HepG2 (cell line): ENCODE data around the gene CGB5. TPM values are rescaled to one million over a fixed set of nuclear protein-coding genes. Genes with fewer than 3 reads are reported as not detected.

Experiments
- CREB1 ChIP-seq, 2 experiments: fragments of 450-650 bp in 1 of 2; IDR thresholded peaks; 2 replicates each; pipeline ENCODE4 v1.6.1; 2016 to 2017; ENCODE audit warnings: control low read depth in 1 of 2, mild to moderate bottlenecking in 1 of 2, missing compliant biosample characterization in 1 of 2, missing genetic modification characterization in 1 of 2
- EZH2 ChIP-seq: conservative IDR thresholded peaks from 2 replicates; pipeline ENCODE4 v1.6.1; 2012; ENCODE audit warnings: mild to moderate bottlenecking, low read depth, low read length, moderate library complexity
- HNRNPLL ChIP-seq: fragments of 200-400 bp; formaldehyde crosslinking; IDR thresholded peaks from 2 replicates; pipeline ENCODE4 v1.6.1; 2017; ENCODE audit warnings: mild to moderate bottlenecking, low read depth, low read length; ENCODE audit not compliant: poor library complexity, severe bottlenecking
- KDM4B ChIP-seq: sonication (generic); formaldehyde crosslinking; IDR thresholded peaks from 2 replicates; pipeline ENCODE4 v1.4.0; 2020; ENCODE audit warnings: missing genetic modification reagents
- SMYD3 ChIP-seq: sonication (generic); formaldehyde crosslinking; IDR thresholded peaks from 2 replicates; pipeline ENCODE4 v1.8.1; 2023; ENCODE audit warnings: mild to moderate bottlenecking, missing genetic modification reagents
- SUZ12 ChIP-seq: fragments of 150-350 bp; IDR thresholded peaks from 2 replicates; pipeline ENCODE4 v1.6.1; 2014; ENCODE audit warnings: low read depth, low read length
- TBX2 ChIP-seq: sonication (generic); formaldehyde crosslinking; IDR thresholded peaks from 2 replicates; pipeline ENCODE4 v1.5.0; 2020; ENCODE audit warnings: missing genetic modification reagents, mild to moderate bottlenecking, borderline replicate concordance
- TEAD2 ChIP-seq: sonication (generic); formaldehyde crosslinking; IDR thresholded peaks from 2 replicates; pipeline ENCODE4 v1.9.0; 2021; ENCODE audit warnings: missing genetic modification reagents
- THYN1 ChIP-seq: sonication (generic); formaldehyde crosslinking; IDR thresholded peaks from 2 replicates; pipeline ENCODE4 v1.8.1; 2023; ENCODE audit warnings: low read depth, mild to moderate bottlenecking, moderate library complexity, missing genetic modification reagents, borderline replicate concordance
- ZNF30 ChIP-seq: sonication (generic); formaldehyde crosslinking; IDR thresholded peaks from 2 replicates; pipeline ENCODE4 v1.5.0; 2020; ENCODE audit warnings: mild to moderate bottlenecking, missing genetic modification reagents
- ZNF713 ChIP-seq: sonication (generic); formaldehyde crosslinking; IDR thresholded peaks from 2 replicates; pipeline ENCODE4 v1.4.0; 2020; ENCODE audit warnings: mild to moderate bottlenecking, missing genetic modification reagents
- ZNF75D ChIP-seq: sonication (generic); formaldehyde crosslinking; IDR thresholded peaks from 2 replicates; pipeline ENCODE4 v1.8.1; 2023; ENCODE audit warnings: missing genetic modification reagents, mild to moderate bottlenecking, borderline replicate concordance
- polyA plus RNA-seq, 8 experiments: library from polyadenylated mRNA; depleted of rRNA in 3 of 8; stranded (reverse) in 7 of 8; unstranded in 1 of 8; fragments of >200 nt; fragmentation: Illumina TruSeq in 4 of 8; extraction: Trizol in 4 of 8; gene quantifications; 2 replicates each; pipeline versions ENCODE4 v1.2.1 to v1.2.3, GENCODE V29; 2011 to 2016; ENCODE audit warnings: low read depth in 4 of 8, missing spikeins in 1 of 8, mixed read lengths in 1 of 8; ENCODE audit not compliant: insufficient read depth in 1 of 8
- total RNA-seq, 5 experiments: library from RNA; depleted of rRNA; stranded (reverse); fragments of >200 nt; fragmentation: Illumina TruSeq; extraction: Trizol; gene quantifications; 2 replicates each; pipeline ENCODE4 v1.2.3, GENCODE V29; 2016; ENCODE audit warnings: low read depth in 1 of 5
- TF ChIP-seq, protein P1 (sequence below): sonication (generic); formaldehyde crosslinking; IDR thresholded peaks from 2 replicates; pipeline ENCODE4 v1.5.1; 2020; ENCODE audit warnings: mild to moderate bottlenecking, missing genetic modification reagents, moderate library complexity
- TF ChIP-seq, protein P2 (sequence below): sonication (generic); formaldehyde crosslinking; IDR thresholded peaks from 2 replicates; pipeline ENCODE4 v1.8.0; 2022; ENCODE audit warnings: mild to moderate bottlenecking, missing genetic modification reagents, borderline replicate concordance
- TF ChIP-seq, protein P3 (sequence below): IDR thresholded peaks from 2 replicates; pipeline ENCODE4 v1.6.1; 2016; ENCODE audit warnings: missing genetic modification reagents, missing compliant biosample characterization
- TF ChIP-seq, protein P4 (sequence below): sonication (generic); formaldehyde crosslinking; IDR thresholded peaks from 2 replicates; pipeline ENCODE4 v1.8.1; 2023; ENCODE audit warnings: mild to moderate bottlenecking, inconsistent platforms, moderate library complexity, missing genetic modification reagents, borderline replicate concordance
- TF ChIP-seq, protein P5 (sequence below): sonication (generic); formaldehyde crosslinking; IDR thresholded peaks from 2 replicates; pipeline ENCODE4 v1.4.0; 2020; ENCODE audit warnings: missing genetic modification reagents, borderline replicate concordance
- TF ChIP-seq, protein P6 (sequence below): sonication (generic); formaldehyde crosslinking; IDR thresholded peaks from 2 replicates; pipeline ENCODE4 v1.8.0; 2022; ENCODE audit warnings: missing genetic modification reagents, mild to moderate bottlenecking, inconsistent platforms, borderline replicate concordance

The CGB5 gene
- total and polyA plus RNA-seq, 2 of the 13 experiments (the other 11 are each of a cell fraction or from before 2014, with no cell fraction given): not detected

DNA sequence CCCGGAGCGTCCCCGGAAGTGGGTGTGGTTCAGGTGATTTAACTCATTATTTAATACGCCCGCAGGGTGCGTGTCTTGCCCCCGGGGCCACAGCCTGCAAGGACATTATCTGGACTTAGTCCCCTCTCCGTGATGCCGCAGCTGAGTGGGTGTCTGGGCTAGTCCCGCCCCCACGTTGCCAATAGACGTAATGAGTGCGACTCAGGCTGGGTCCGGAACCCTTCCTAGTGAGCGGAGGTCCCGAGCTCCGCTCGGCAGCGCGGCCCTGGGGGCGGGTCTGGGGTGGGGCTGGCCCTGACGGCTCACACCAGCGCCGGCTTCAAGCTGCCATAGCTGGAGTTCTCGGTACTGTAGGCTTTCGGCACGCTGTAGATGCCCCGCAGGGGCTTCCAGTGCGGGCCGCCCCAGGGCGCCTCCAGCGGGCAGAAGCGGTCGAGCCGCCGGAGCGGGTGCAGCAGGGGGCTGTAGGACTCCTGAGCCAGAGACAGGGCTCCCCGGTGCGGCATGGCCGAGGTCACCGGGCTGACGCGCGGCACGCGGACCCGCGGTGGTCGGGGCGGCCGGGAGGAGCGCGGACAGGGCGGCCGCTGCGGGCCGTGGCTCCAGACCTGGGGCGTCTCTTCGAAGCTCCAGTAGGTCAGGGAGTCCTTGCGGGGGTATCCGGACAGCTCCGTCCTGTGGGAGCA lies 25.8 kb upstream of the CGB5 start (continued):
- TF ChIP-seq, protein P1, sequence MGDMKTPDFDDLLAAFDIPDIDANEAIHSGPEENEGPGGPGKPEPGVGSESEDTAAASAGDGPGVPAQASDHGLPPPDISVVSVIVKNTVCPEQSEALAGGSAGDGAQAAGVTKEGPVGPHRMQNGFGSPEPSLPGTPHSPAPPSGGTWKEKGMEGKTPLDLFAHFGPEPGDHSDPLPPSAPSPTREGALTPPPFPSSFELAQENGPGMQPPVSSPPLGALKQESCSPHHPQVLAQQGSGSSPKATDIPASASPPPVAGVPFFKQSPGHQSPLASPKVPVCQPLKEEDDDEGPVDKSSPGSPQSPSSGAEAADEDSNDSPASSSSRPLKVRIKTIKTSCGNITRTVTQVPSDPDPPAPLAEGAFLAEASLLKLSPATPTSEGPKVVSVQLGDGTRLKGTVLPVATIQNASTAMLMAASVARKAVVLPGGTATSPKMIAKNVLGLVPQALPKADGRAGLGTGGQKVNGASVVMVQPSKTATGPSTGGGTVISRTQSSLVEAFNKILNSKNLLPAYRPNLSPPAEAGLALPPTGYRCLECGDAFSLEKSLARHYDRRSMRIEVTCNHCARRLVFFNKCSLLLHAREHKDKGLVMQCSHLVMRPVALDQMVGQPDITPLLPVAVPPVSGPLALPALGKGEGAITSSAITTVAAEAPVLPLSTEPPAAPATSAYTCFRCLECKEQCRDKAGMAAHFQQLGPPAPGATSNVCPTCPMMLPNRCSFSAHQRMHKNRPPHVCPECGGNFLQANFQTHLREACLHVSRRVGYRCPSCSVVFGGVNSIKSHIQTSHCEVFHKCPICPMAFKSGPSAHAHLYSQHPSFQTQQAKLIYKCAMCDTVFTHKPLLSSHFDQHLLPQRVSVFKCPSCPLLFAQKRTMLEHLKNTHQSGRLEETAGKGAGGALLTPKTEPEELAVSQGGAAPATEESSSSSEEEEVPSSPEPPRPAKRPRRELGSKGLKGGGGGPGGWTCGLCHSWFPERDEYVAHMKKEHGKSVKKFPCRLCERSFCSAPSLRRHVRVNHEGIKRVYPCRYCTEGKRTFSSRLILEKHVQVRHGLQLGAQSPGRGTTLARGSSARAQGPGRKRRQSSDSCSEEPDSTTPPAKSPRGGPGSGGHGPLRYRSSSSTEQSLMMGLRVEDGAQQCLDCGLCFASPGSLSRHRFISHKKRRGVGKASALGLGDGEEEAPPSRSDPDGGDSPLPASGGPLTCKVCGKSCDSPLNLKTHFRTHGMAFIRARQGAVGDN (CRISPR knock-in tag): peak; percentile 75
- TF ChIP-seq TEAD2: no peak
- no peak for TF ChIP-seq KDM4B
- TF ChIP-seq CREB1 (IDR thresholded peaks at IDR 0.05): no peak
- TF ChIP-seq CREB1 (CRISPR knock-in tag; IDR thresholded peaks at IDR 0.05): no peak
- no peak for TF ChIP-seq EZH2
- TF ChIP-seq, protein P2, sequence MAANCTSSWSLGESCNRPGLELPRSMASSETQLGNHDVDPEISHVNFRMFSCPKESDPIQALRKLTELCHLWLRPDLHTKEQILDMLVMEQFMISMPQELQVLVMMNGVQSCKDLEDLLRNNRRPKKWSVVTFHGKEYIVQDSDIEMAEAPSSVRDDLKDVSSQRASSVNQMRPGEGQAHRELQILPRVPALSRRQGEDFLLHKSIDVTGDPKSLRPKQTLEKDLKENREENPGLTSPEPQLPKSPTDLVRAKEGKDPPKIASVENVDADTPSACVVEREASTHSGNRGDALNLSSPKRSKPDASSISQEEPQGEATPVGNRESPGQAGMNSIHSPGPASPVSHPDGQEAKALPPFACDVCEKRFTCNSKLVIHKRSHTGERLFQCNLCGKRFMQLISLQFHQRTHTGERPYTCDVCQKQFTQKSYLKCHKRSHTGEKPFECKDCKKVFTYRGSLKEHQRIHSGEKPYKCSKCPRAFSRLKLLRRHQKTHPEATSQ (CRISPR knock-in tag): no peak
- TF ChIP-seq SMYD3: no peak
- TF ChIP-seq ZNF713 (CRISPR knock-in tag): no peak
- no peak for TF ChIP-seq TBX2 (CRISPR knock-in tag)
- no peak for TF ChIP-seq SUZ12
- TF ChIP-seq, protein P3, sequence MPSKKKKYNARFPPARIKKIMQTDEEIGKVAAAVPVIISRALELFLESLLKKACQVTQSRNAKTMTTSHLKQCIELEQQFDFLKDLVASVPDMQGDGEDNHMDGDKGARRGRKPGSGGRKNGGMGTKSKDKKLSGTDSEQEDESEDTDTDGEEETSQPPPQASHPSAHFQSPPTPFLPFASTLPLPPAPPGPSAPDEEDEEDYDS (CRISPR knock-in tag): no peak
- TF ChIP-seq, protein P4, sequence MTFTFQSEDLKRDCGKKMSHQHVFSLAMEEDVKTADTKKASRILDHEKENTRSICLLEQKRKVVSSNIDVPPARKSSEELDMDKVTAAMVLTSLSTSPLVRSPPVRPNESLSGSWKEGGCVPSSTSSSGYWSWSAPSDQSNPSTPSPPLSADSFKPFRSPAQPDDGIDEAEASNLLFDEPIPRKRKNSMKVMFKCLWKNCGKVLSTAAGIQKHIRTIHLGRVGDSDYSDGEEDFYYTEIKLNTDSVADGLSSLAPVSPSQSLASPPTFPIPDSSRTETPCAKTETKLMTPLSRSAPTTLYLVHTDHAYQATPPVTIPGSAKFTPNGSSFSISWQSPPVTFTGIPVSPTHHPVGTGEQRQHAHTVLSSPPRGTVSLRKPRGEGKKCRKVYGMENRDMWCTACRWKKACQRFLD: no peak
- no peak for TF ChIP-seq HNRNPLL
- TF ChIP-seq, protein P5, sequence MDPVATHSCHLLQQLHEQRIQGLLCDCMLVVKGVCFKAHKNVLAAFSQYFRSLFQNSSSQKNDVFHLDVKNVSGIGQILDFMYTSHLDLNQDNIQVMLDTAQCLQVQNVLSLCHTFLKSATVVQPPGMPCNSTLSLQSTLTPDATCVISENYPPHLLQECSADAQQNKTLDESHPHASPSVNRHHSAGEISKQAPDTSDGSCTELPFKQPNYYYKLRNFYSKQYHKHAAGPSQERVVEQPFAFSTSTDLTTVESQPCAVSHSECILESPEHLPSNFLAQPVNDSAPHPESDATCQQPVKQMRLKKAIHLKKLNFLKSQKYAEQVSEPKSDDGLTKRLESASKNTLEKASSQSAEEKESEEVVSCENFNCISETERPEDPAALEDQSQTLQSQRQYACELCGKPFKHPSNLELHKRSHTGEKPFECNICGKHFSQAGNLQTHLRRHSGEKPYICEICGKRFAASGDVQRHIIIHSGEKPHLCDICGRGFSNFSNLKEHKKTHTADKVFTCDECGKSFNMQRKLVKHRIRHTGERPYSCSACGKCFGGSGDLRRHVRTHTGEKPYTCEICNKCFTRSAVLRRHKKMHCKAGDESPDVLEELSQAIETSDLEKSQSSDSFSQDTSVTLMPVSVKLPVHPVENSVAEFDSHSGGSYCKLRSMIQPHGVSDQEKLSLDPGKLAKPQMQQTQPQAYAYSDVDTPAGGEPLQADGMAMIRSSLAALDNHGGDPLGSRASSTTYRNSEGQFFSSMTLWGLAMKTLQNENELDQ (CRISPR knock-in tag): no peak
- no peak for TF ChIP-seq ZNF30 (CRISPR knock-in tag)
- TF ChIP-seq, protein P6, sequence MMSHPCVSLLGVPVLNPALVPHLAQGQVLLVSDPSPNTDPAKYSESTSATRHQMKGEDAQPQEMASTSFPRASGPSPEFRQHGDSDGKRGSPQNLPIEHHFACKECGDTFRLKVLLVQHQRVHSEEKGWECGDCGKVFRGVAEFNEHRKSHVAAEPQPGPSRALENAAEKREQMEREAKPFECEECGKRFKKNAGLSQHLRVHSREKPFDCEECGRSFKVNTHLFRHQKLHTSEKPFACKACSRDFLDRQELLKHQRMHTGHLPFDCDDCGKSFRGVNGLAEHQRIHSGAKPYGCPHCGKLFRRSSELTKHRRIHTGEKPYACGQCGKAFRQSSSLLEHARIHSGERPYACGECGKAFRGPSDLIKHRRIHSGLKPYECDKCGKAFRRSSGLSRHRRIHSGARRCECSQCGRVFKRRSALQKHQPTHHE: no peak
- TF ChIP-seq ZNF75D: no peak
- no peak for TF ChIP-seq THYN1 (CRISPR knock-in tag)
